ENCODE results near the gene HDAC4. TPM values are rescaled to one million over a fixed set of nuclear protein-coding genes. Genes with fewer than 3 reads are reported as not detected.

Gene HDAC4
- total RNA-seq, 4 donors from 2014 or later = 12.9 to 91.6 (median 39.8) TPM

GRCh38 chr2:239155806-239156480, 244.9 kb downstream of the HDAC4 start:
- 95 to 99% methylated on average over 11 to 12 of the region's 12 CpGs for WGBS, 2 donors
- intact Hi-C loops (cut with DNase I) = no loop called here
- Histone ChIP-seq H3K4me1 (no peaks in the 10 kb centered on the region), H3K9me3 (no peaks in the 10 kb centered on the region), H3K4me3 (replicated peaks in 1 of 3) (no peak overlapping the region), H3K36me3 (peaks cover 7 to 16% of the 10 kb centered on the region in 2 donors), H3K27ac (no peak overlapping the region), H3K27me3 (no peaks in the 10 kb centered on the region)
- TF ChIP-seq POLR2A (IDR thresholded peaks at IDR 0.05) = no peak
- TF ChIP-seq CTCF (IDR thresholded peaks at IDR 0.05) = no peak
- DNase-seq = no peak

- Histone ChIP-seq H3K27ac (no peak overlapping the region), H3K9me3 (no peaks in the 10 kb centered on the region), H3K36me3 (peaks cover 7 to 16% of the 10 kb centered on the region in 2 donors), H3K4me1 (no peaks in the 10 kb centered on the region), H3K27me3 (no peaks in the 10 kb centered on the region), H3K4me3 (replicated peaks in 1 of 3) (no peak overlapping the region)
- WGBS, 2 donors = 77 to 93% methylated on average over 13 to 17 of the region's 19 CpGs
- intact Hi-C loops (cut with DNase I) = no loop called here
- TF ChIP-seq CTCF (IDR thresholded peaks at IDR 0.05) (no peak), POLR2A (IDR thresholded peaks at IDR 0.05) (no peak)
- no peak for DNase-seq
These were observed 245.6 kb downstream of the HDAC4 start for GRCh38 chr2:239154971-239155805.

GRCh38 chr2:239153806-239154591, 246.8 kb downstream of the HDAC4 start:
- no peak for TF ChIP-seq CTCF (IDR thresholded peaks at IDR 0.05)
- no peak for TF ChIP-seq POLR2A (IDR thresholded peaks at IDR 0.05)
- H3K4me3 ChIP-seq (replicated peaks in 1 of 3) = no peak overlapping the region
- H3K36me3 ChIP-seq = peaks cover 7 to 16% of the 10 kb centered on the region in 2 donors
- whole genome bisulfite sequencing, 2 donors = 85 to 89% methylated on average over 13 to 17 of the region's 17 CpGs
- intact Hi-C loops (cut with DNase I) = no loop called here
- H3K9me3 ChIP-seq = no peaks in the 10 kb centered on the region
- DNase-seq = no peak
- H3K4me1 ChIP-seq = no peaks in the 10 kb centered on the region
- no peak overlapping the region for H3K27ac ChIP-seq
- no peaks in the 10 kb centered on the region for H3K27me3 ChIP-seq

- no peaks in the 10 kb centered on the region for H3K4me1 ChIP-seq
- TF ChIP-seq POLR2A (IDR thresholded peaks at IDR 0.05) (no peak), CTCF (IDR thresholded peaks at IDR 0.05) (no peak)
- no peak for DNase-seq
- peak overlapping the region in 1 of 3 donors; percentile 17 for H3K27ac ChIP-seq
- WGBS, 2 donors = 96% methylated on average over 7 of the region's 7 CpGs
- H3K4me3 ChIP-seq (replicated peaks in 1 of 3) = no peak overlapping the region
- peaks cover 7 to 16% of the 10 kb centered on the region in 2 donors for H3K36me3 ChIP-seq
- H3K27me3 ChIP-seq = no peaks in the 10 kb centered on the region
- no peaks in the 10 kb centered on the region for H3K9me3 ChIP-seq
- intact Hi-C loops (cut with DNase I) = no loop called here
These were observed 247.9 kb downstream of the HDAC4 start for GRCh38 chr2:239152916-239153305.
